HL-60 (cell line): ENCODE measurements around the gene TLE3.

Source experiments
- DNase-seq, 2 experiments: peaks; one replicate each; pipeline ENCODE4 v3.0.0-alpha.2; 2010 to 2020; ENCODE audit warnings: low read depth in 1 of 2, low spot score in 1 of 2
- H3K27ac ChIP-seq: fragments of 250-450 bp; sonication (Bioruptor Pico); replicated peaks from 2 replicates; pipeline ENCODE4 v1.5.1; 2020; ENCODE audit warnings: mild to moderate bottlenecking, moderate library complexity
- H3K27me3 ChIP-seq: fragments of 250-450 bp; sonication (Bioruptor Pico); 2 replicates; pipeline ENCODE4 v1.5.1; 2021; ENCODE audit warnings: mild to moderate bottlenecking, moderate library complexity; ENCODE audit not compliant: insufficient read depth, poor library complexity, severe bottlenecking
- H3K4me3 ChIP-seq: replicated peaks from 2 replicates; pipeline ENCODE4 v1.5.1; 2011; ENCODE audit warnings: mild to moderate bottlenecking, control low read depth, low read length; ENCODE audit not compliant: insufficient read depth
- GABPA ChIP-seq: IDR thresholded peaks from 2 replicates; pipeline ENCODE4 v1.6.1; 2012; ENCODE audit warnings: low read depth
- POLR2AphosphoS5 ChIP-seq: IDR thresholded peaks from 2 replicates; pipeline ENCODE4 v1.6.1; 2012; ENCODE audit warnings: low read depth
- SPI1 ChIP-seq: IDR thresholded peaks from 2 replicates; pipeline ENCODE4 v1.6.1; 2012; ENCODE audit warnings: low read depth, mild to moderate bottlenecking, borderline replicate concordance
- TF ChIP-seq, protein P1 (sequence below): IDR thresholded peaks from 2 replicates; pipeline ENCODE4 v1.6.1; 2012; ENCODE audit warnings: low read depth; ENCODE audit not compliant: insufficient replicate concordance
- TF ChIP-seq, protein P2 (sequence below): IDR thresholded peaks from one replicate; pipeline ENCODE4 v1.5.1; 2011; ENCODE audit warnings: low read length, control low read depth, inconsistent platforms; ENCODE audit not compliant: insufficient read depth

Gene TLE3

DNA sequence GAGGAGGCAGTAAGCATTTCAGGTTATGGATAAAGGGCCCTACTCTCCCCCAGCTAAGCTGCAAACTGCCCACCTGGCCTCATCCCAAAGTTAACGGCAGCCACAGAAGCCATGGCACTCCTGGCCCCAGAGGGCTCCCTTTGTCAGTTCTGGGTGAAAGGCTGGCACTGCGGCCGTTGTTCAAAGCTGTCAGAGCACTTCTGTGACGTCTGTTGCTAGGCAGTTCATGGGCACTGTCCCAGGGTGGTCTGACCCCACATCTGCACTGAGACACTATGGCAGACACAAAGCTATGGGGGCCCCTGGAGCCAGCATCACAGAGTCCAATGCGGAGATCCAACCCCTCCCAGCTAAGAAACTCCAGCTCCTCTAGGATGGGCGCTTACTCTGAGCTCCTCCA lies 30.0 kb downstream of the TLE3 start:
- H3K27ac ChIP-seq: no peak overlapping the region
- no peak for DNase-seq
- no peaks in the 10 kb centered on the region for H3K27me3 ChIP-seq
- no peak overlapping the region for H3K4me3 ChIP-seq
- TF ChIP-seq POLR2AphosphoS5 (no peak), GABPA (no peak), SPI1 (no peak)
- TF ChIP-seq, protein P1, sequence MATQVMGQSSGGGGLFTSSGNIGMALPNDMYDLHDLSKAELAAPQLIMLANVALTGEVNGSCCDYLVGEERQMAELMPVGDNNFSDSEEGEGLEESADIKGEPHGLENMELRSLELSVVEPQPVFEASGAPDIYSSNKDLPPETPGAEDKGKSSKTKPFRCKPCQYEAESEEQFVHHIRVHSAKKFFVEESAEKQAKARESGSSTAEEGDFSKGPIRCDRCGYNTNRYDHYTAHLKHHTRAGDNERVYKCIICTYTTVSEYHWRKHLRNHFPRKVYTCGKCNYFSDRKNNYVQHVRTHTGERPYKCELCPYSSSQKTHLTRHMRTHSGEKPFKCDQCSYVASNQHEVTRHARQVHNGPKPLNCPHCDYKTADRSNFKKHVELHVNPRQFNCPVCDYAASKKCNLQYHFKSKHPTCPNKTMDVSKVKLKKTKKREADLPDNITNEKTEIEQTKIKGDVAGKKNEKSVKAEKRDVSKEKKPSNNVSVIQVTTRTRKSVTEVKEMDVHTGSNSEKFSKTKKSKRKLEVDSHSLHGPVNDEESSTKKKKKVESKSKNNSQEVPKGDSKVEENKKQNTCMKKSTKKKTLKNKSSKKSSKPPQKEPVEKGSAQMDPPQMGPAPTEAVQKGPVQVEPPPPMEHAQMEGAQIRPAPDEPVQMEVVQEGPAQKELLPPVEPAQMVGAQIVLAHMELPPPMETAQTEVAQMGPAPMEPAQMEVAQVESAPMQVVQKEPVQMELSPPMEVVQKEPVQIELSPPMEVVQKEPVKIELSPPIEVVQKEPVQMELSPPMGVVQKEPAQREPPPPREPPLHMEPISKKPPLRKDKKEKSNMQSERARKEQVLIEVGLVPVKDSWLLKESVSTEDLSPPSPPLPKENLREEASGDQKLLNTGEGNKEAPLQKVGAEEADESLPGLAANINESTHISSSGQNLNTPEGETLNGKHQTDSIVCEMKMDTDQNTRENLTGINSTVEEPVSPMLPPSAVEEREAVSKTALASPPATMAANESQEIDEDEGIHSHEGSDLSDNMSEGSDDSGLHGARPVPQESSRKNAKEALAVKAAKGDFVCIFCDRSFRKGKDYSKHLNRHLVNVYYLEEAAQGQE: no peak
- TF ChIP-seq, protein P2, sequence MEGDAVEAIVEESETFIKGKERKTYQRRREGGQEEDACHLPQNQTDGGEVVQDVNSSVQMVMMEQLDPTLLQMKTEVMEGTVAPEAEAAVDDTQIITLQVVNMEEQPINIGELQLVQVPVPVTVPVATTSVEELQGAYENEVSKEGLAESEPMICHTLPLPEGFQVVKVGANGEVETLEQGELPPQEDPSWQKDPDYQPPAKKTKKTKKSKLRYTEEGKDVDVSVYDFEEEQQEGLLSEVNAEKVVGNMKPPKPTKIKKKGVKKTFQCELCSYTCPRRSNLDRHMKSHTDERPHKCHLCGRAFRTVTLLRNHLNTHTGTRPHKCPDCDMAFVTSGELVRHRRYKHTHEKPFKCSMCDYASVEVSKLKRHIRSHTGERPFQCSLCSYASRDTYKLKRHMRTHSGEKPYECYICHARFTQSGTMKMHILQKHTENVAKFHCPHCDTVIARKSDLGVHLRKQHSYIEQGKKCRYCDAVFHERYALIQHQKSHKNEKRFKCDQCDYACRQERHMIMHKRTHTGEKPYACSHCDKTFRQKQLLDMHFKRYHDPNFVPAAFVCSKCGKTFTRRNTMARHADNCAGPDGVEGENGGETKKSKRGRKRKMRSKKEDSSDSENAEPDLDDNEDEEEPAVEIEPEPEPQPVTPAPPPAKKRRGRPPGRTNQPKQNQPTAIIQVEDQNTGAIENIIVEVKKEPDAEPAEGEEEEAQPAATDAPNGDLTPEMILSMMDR: no peak

DNA sequence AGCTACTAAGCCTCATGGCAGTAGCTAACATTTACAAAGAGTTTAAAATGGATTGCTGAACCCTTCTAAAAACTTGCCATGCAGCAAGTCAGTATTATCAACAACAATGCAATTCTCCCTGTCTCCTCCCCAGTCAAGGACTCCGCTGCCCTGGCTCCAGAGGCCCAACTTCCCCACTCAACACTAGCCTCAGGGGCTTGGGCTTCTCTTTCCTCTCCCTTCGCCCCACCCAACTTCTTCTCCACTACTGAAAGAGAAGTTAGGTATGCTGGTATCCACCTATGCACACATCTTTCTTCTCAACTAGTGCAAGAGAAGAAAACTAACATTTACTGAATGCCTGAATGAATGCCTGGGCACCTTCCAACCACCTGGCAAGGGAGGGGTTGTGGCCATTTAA lies 30.7 kb downstream of the TLE3 start:
- no peak for DNase-seq
- TF ChIP-seq SPI1 (no peak), POLR2AphosphoS5 (no peak), GABPA (no peak)
- TF ChIP-seq, protein P1: no peak
- TF ChIP-seq, protein P2: no peak
- Histone ChIP-seq H3K27me3 (no peaks in the 10 kb centered on the region), H3K4me3 (no peak overlapping the region), H3K27ac (no peak overlapping the region)

DNA sequence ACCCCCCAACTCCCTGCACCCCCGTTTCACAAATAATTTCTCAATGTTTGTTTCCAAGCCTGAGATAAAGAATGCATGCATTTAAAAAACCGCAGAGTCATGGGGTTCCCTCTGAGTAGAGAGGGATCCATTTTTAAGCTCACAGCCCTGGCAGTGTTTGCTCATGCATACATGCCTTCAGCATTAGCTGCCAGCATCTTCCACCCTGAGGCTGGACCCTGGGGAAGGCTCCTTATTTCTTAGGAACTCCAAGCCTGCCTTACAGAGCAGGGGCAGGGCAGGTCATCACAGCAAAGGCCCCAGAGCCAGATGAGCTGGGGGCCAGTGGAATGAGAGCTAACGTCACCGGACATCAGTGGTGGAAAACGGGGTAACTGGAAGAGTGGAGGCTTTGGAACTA lies 31.3 kb downstream of the TLE3 start:
- no peaks in the 10 kb centered on the region for H3K27me3 ChIP-seq
- H3K4me3 ChIP-seq: no peak overlapping the region
- no peak for DNase-seq
- no peak overlapping the region for H3K27ac ChIP-seq
- TF ChIP-seq SPI1 (no peak), POLR2AphosphoS5 (no peak), GABPA (no peak)
- TF ChIP-seq, protein P2: no peak

DNA sequence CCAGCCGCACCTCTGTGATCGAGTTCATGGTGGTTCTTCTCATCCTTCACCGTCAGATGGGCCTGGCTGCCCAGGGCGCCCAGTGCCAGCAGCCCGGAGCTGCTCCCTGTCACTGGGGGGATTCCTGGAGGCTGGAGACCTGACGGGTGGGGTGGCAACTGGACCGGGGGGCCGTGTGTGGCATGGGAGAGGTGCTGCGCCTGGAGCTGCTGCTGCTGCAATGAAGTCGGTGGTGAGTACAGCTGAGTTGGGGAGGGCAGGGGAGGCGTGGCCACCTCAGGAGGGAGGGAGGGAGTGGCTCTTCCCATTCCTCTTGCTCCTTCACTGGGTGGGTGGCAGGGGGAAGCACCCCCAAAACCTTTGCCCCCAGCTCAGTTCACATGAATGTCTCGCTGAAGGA lies 31.7 kb downstream of the TLE3 start:
- Histone ChIP-seq H3K4me3 (no peak overlapping the region), H3K27me3 (no peaks in the 10 kb centered on the region), H3K27ac (no peak overlapping the region)
- no peak for DNase-seq
- TF ChIP-seq GABPA: no peak
